ENCODE results near the gene SFT2D2.

DNA sequence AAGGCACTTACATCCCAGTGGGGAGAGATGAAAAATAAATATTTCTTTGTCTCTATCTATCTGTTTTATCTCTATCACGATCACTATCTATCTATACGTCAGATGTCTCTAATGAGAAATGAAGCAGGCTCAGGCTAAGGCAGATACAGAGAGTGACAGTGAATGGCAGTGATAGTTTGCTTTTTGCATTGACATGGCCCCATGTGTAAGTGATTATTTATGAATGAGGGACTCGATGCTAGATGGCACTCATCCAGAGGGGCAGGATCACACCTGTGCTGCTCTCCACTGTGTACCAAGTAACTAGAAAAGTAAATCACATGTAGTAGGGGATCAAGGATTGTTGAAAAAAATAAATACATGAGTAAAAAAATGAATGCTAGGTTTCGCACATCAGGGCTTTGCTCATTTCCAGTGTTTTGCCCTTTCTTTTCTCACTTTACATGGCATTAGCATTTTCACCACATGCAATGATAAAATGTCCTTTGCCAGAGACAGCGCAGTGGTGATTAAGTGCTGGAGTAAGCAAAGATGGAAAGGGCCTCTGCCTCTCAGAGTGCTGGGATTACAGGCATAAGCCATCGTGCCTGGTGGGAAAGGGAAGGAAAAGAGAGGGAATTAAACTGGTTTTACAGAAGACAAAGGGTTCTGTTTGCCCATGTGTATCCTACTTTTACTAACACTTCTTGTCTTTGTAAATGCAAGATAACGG lies 71.4 kb downstream of the SFT2D2 start:
- TF ChIP-seq, protein P1, sequence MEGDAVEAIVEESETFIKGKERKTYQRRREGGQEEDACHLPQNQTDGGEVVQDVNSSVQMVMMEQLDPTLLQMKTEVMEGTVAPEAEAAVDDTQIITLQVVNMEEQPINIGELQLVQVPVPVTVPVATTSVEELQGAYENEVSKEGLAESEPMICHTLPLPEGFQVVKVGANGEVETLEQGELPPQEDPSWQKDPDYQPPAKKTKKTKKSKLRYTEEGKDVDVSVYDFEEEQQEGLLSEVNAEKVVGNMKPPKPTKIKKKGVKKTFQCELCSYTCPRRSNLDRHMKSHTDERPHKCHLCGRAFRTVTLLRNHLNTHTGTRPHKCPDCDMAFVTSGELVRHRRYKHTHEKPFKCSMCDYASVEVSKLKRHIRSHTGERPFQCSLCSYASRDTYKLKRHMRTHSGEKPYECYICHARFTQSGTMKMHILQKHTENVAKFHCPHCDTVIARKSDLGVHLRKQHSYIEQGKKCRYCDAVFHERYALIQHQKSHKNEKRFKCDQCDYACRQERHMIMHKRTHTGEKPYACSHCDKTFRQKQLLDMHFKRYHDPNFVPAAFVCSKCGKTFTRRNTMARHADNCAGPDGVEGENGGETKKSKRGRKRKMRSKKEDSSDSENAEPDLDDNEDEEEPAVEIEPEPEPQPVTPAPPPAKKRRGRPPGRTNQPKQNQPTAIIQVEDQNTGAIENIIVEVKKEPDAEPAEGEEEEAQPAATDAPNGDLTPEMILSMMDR (IDR thresholded peaks at IDR 0.05) = no peak
- TF ChIP-seq POLR2A (IDR thresholded peaks at IDR 0.05) = no peak
